Loucy (cell line): ENCODE data around the gene PLAC8.

ENCODE experiments used
- H2AFZ ChIP-seq: fragments of 200-600 bp; sonication (generic); 2 replicates; pipeline ENCODE4 v1.6.0; 2016; ENCODE audit warnings: antibody characterized with exemption, mild to moderate bottlenecking, low read length, moderate library complexity
- H3F3A ChIP-seq: fragments of 200-600 bp; 2 replicates; pipeline ENCODE4 v1.6.0; 2016; ENCODE audit warnings: antibody characterized with exemption, low read depth, mild to moderate bottlenecking
- H3K27me3 ChIP-seq: fragments of 200-600 bp; sonication (generic); 2 replicates; pipeline ENCODE4 v1.6.1; 2014; ENCODE audit warnings: low read length, mild to moderate bottlenecking; ENCODE audit not compliant: insufficient read depth, poor library complexity, severe bottlenecking
- H3K36me3 ChIP-seq: fragments of 200-600 bp; sonication (generic); 2 replicates; pipeline ENCODE4 v1.6.1; 2016; ENCODE audit warnings: low read length; ENCODE audit not compliant: insufficient read depth
- H3K4me1 ChIP-seq: fragments of 200-600 bp; sonication (generic); 2 replicates; pipeline ENCODE4 v1.5.1; 2014; ENCODE audit warnings: low read length, mild to moderate bottlenecking; ENCODE audit not compliant: insufficient read depth, poor library complexity, severe bottlenecking
- H3K4me2 ChIP-seq: fragments of 200-600 bp; sonication (generic); 2 replicates; pipeline ENCODE4 v1.6.0; 2014; ENCODE audit warnings: antibody characterized with exemption, low read length, low read depth, mild to moderate bottlenecking; ENCODE audit not compliant: poor library complexity, severe bottlenecking
- H3K4me3 ChIP-seq: fragments of 200-600 bp; sonication (generic); 2 replicates; pipeline ENCODE4 v1.5.1; 2014; ENCODE audit warnings: low read length, mild to moderate bottlenecking, mixed read lengths; ENCODE audit not compliant: poor library complexity, severe bottlenecking
- H3K79me2 ChIP-seq: fragments of 200-600 bp; sonication (generic); 2 replicates; pipeline ENCODE4 v1.6.1; 2014; ENCODE audit warnings: low read length; ENCODE audit not compliant: insufficient read depth
- H3K9ac ChIP-seq: fragments of 200-600 bp; sonication (generic); 2 replicates; pipeline ENCODE4 v1.6.0; 2014; ENCODE audit warnings: mild to moderate bottlenecking, low read depth, low read length, moderate library complexity; ENCODE audit not compliant: poor library complexity, severe bottlenecking
- H3K9me2 ChIP-seq: fragments of 200-600 bp; sonication (generic); replicated peaks from 2 replicates; pipeline ENCODE4 v1.6.1; 2016; ENCODE audit warnings: low read depth, low read length, mixed read lengths
- H3K9me3 ChIP-seq: fragments of 200-600 bp; sonication (generic); 2 replicates; pipeline ENCODE4 v1.6.1; 2014; ENCODE audit warnings: mild to moderate bottlenecking, antibody characterized with exemption, low read length, low read depth; ENCODE audit not compliant: insufficient read depth
- H4K20me1 ChIP-seq: fragments of 200-600 bp; sonication (generic); 2 replicates; pipeline ENCODE4 v1.6.0; 2014; ENCODE audit warnings: antibody characterized with exemption, low read length, mild to moderate bottlenecking; ENCODE audit not compliant: insufficient read depth, poor library complexity, severe bottlenecking
- CTCF ChIP-seq: fragments of 200-600 bp; sonication (generic); conservative IDR thresholded peaks from 2 replicates; pipeline ENCODE4 v1.5.1; 2014; ENCODE audit warnings: mild to moderate bottlenecking, antibody characterized with exemption, low read length
- EZH2phosphoT487 ChIP-seq: fragments of 200-600 bp; IDR thresholded peaks from 2 replicates; pipeline ENCODE4 v1.6.1; 2018; ENCODE audit warnings: antibody characterized with exemption, mild to moderate bottlenecking, moderate library complexity, borderline replicate concordance

Gene PLAC8

GRCh38 chr4:83115000-83115399, 471 bp upstream of the PLAC8 start:
- Histone ChIP-seq H3K9me3 (no peaks in the 10 kb centered on the region), H3F3A (peaks cover 8% of the 10 kb centered on the region; the same call in 1 of the 2 replicates), H3K27me3 (no peaks in the 10 kb centered on the region), H3K4me2 (peak overlapping the region; percentile 88), H3K4me1 (peaks cover 44% of the 10 kb centered on the region), H3K9me2 (no peaks in the 10 kb centered on the region), H3K79me2 (peaks cover 32% of the 10 kb centered on the region), H4K20me1 (no peaks in the 10 kb centered on the region), H2AFZ (peak overlapping the region; percentile 47; the same call in 1 of the 2 replicates), H3K9ac (peak overlapping the region; percentile 95), H3K36me3 (no peaks in the 10 kb centered on the region), H3K4me3 (peak overlapping the region; percentile 89)
- TF ChIP-seq CTCF (no peak), EZH2phosphoT487 (no peak)

DNA sequence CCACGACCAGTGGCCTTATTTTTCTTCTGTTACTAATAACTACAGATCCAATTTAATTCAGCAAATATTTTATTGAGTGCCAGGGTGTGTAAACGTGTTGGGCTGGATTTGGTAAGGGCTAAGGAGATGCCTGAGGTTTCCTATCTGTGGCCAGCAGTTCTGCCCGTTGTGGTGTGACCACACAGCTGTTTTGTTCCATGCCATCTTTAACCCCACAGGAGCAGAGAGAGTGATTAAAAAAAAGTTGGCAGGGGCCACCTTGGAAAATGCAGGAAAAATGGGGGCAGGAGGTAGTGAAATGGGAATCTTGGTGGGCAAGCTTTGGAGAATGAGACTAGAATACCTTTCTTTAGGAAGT, 1.1 kb downstream of the PLAC8 start:
- Histone ChIP-seq H3K36me3 (no peaks in the 10 kb centered on the region), H3K4me3 (peak overlapping the region; percentile 89), H3K27me3 (no peaks in the 10 kb centered on the region), H3K9me3 (no peaks in the 10 kb centered on the region), H2AFZ (peak overlapping the region; percentile 32; the same call in 1 of the 2 replicates), H4K20me1 (no peaks in the 10 kb centered on the region), H3K4me1 (peaks cover 55% of the 10 kb centered on the region), H3K79me2 (peaks cover 48% of the 10 kb centered on the region), H3K4me2 (peak overlapping the region; percentile 88), H3K9ac (peak overlapping the region; percentile 95), H3K9me2 (no peaks in the 10 kb centered on the region), H3F3A (peaks cover 8% of the 10 kb centered on the region; the same call in 1 of the 2 replicates)
- TF ChIP-seq CTCF (no peak), EZH2phosphoT487 (no peak)

DNA sequence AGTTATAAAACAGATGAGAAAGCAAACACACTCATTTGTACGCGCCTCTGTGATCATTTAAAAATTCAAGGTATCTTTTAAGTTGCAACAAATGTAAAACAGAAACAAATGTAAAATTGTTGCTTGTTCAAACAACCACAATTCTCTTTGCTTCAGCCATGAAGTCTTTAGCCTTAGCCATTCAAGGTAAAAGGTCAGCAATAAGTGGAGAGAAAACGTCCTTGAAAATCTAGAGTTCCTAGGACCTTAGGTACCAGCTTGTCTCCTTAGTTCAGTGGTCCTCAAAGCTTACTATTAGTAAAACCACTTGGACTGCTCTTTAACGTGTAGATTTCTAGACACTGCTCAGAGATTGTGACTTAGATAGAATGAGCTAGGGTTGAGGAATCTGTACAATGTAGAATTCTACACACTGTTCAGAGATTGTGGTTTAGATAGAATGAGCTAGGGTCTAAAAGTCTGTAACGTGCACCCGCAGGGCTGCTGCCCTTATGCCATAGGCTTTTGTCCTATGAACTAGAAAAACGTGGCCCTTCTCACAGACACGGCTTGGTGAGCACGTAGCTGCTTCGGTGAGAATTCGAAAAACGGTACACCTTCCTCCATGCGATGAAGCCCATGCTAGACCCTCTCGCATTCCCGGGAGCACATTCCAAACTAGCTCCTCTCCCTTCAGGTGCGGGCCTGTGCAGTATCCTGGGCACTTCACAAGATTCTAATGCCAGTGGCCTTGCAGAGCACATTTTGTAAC, 1.7 kb downstream of the PLAC8 start:
- peaks cover 8% of the 10 kb centered on the region; the same call in 1 of the 2 replicates for H3F3A ChIP-seq
- TF ChIP-seq EZH2phosphoT487 (no peak), CTCF (no peak)
- peaks cover 52% of the 10 kb centered on the region for H3K79me2 ChIP-seq
- peak overlapping the region; percentile 95 for H3K9ac ChIP-seq
- peak overlapping the region; percentile 32; the same call in 1 of the 2 replicates for H2AFZ ChIP-seq
- no peaks in the 10 kb centered on the region for H3K9me3 ChIP-seq
- no peaks in the 10 kb centered on the region for H4K20me1 ChIP-seq
- no peaks in the 10 kb centered on the region for H3K27me3 ChIP-seq
- no peaks in the 10 kb centered on the region for H3K9me2 ChIP-seq
- H3K36me3 ChIP-seq: no peaks in the 10 kb centered on the region
- H3K4me2 ChIP-seq: peak overlapping the region; percentile 88
- peak overlapping the region; percentile 89 for H3K4me3 ChIP-seq
- H3K4me1 ChIP-seq: peaks cover 58% of the 10 kb centered on the region
